SK-N-MC (cell line): ENCODE data around the gene ASTN2.

Experiments used
- EZH2 ChIP-seq: fragments of 200-600 bp; sonication (generic); IDR thresholded peaks from one replicate; pipeline ENCODE4 v1.6.1; 2017; ENCODE audit warnings: antibody characterized with exemption
- FOXP2 ChIP-seq: optimal IDR thresholded peaks from 2 replicates; pipeline ENCODE3; 2011; ENCODE audit warnings: mild to moderate bottlenecking, moderate library complexity; ENCODE audit not compliant: insufficient read depth; ENCODE audit errors: extremely low read length, control extremely low read depth
- POLR2AphosphoS5 ChIP-seq: IDR thresholded peaks from 2 replicates; pipeline ENCODE4 v1.6.1; 2012; ENCODE audit warnings: mild to moderate bottlenecking, low read depth, low read length, borderline replicate concordance

GRCh38 chr9:116900007-116900367 lies 514.9 kb downstream of the ASTN2 start:
- TF ChIP-seq EZH2, result no peak
- TF ChIP-seq POLR2AphosphoS5, result no peak
- TF ChIP-seq FOXP2, result no peak
